HEK293 (cell line): ENCODE data around the gene AURKB.

ENCODE experiments used
- CTCF ChIA-PET: fragments of 350-600 bp; formaldehyde crosslinking; extraction: SDS; loops from one replicate; lab custom pipeline; 2021; ENCODE audit warnings: antibody characterized with exemption; lab: Yijun Ruan, JAX
- POLR2A ChIA-PET: fragments of 300-600 bp; formaldehyde crosslinking; extraction: SDS; loops from one replicate; lab custom pipeline; 2020; ENCODE audit warnings: antibody characterized with exemption, inconsistent platforms; lab: Yijun Ruan, JAX
- H3K27ac ChIP-seq: fragments of 200-500 bp; sonication (Bioruptor generic); 2 replicates; pipeline ENCODE4 v1.5.1; 2014; ENCODE audit warnings: low read depth, low read length, control low read depth, inconsistent platforms; ENCODE audit errors: extremely low read depth
- H3K36me3 ChIP-seq, 2 experiments: fragments of 200-500 bp in 1 of 2; sonication (Bioruptor generic) in 1 of 2; 1 replicate in 1 of 2; 2 replicates in 1 of 2; pipeline ENCODE4 v1.5.1; 2014 to 2017; ENCODE audit warnings: inconsistent platforms in 2 of 2, low read length in 2 of 2; ENCODE audit not compliant: control insufficient read depth in 2 of 2, insufficient read depth in 1 of 2
- H3K4me1 ChIP-seq: fragments of 200-500 bp; sonication (Bioruptor generic); 2 replicates; pipeline ENCODE4 v1.5.1; 2014; ENCODE audit warnings: mild to moderate bottlenecking, low read length, inconsistent platforms; ENCODE audit not compliant: control insufficient read depth, insufficient read depth
- H3K4me3 ChIP-seq: 2 replicates; pipeline ENCODE4 v1.5.1; 2011; ENCODE audit warnings: low read depth, mild to moderate bottlenecking, control low read depth, low read length, moderate library complexity
- H3K9me3 ChIP-seq: fragments of 200-500 bp; sonication (Bioruptor generic); 2 replicates; pipeline ENCODE4 v1.5.1; 2014; ENCODE audit warnings: low read depth, low read length, inconsistent platforms; ENCODE audit not compliant: control insufficient read depth, insufficient read depth
- EGR2 ChIP-seq: fragments of 450-650 bp; formaldehyde crosslinking; IDR thresholded peaks from 2 replicates; pipeline ENCODE4 v1.5.1; 2016; ENCODE audit warnings: low read depth, missing biosample characterization, missing genetic modification characterization
- GLIS2 ChIP-seq: fragments of 450-650 bp; formaldehyde crosslinking; IDR thresholded peaks from 2 replicates; pipeline ENCODE4 v1.5.1; 2016; ENCODE audit warnings: missing biosample characterization, missing genetic modification characterization
- KLF16 ChIP-seq: fragments of 450-650 bp; formaldehyde crosslinking; IDR thresholded peaks from 2 replicates; pipeline ENCODE4 v1.5.1; 2017; ENCODE audit warnings: missing biosample characterization, missing genetic modification characterization
- KLF7 ChIP-seq: fragments of 450-650 bp; formaldehyde crosslinking; IDR thresholded peaks from 2 replicates; pipeline ENCODE4 v1.5.1; 2016; ENCODE audit warnings: missing biosample characterization, missing genetic modification characterization, borderline replicate concordance
- OVOL3 ChIP-seq: fragments of 450-650 bp; formaldehyde crosslinking; IDR thresholded peaks from 2 replicates; pipeline ENCODE4 v1.5.1; 2016; ENCODE audit warnings: missing biosample characterization, missing genetic modification characterization
- WT1 ChIP-seq: fragments of 450-650 bp; formaldehyde crosslinking; IDR thresholded peaks from 2 replicates; pipeline ENCODE4 v1.5.1; 2016; ENCODE audit warnings: missing biosample characterization, missing genetic modification characterization
- ZFHX2 ChIP-seq: fragments of 450-650 bp; formaldehyde crosslinking; conservative IDR thresholded peaks from 2 replicates; pipeline ENCODE4 v1.5.1; 2016; ENCODE audit warnings: missing biosample characterization, missing genetic modification characterization
- ZFP3 ChIP-seq: fragments of 450-650 bp; formaldehyde crosslinking; IDR thresholded peaks from 2 replicates; pipeline ENCODE4 v1.5.1; 2016; ENCODE audit warnings: low read depth, missing biosample characterization, missing genetic modification characterization
- ZNF174 ChIP-seq: fragments of 450-650 bp; formaldehyde crosslinking; IDR thresholded peaks from 2 replicates; pipeline ENCODE4 v1.5.0; 2017; ENCODE audit warnings: missing biosample characterization, mild to moderate bottlenecking, missing genetic modification characterization
- ZNF211 ChIP-seq: fragments of 450-650 bp; formaldehyde crosslinking; IDR thresholded peaks from 2 replicates; pipeline ENCODE4 v1.5.1; 2016; ENCODE audit warnings: low read depth, missing biosample characterization, missing genetic modification characterization
- ZNF292 ChIP-seq: fragments of 450-650 bp; formaldehyde crosslinking; IDR thresholded peaks from 2 replicates; pipeline ENCODE4 v1.5.1; 2016; ENCODE audit warnings: low read depth, missing biosample characterization, missing genetic modification characterization, borderline replicate concordance
- ZNF311 ChIP-seq: fragments of 450-650 bp; formaldehyde crosslinking; IDR thresholded peaks from 2 replicates; pipeline ENCODE4 v1.5.1; 2017; ENCODE audit warnings: missing biosample characterization, missing genetic modification characterization, borderline replicate concordance
- ZNF391 ChIP-seq: fragments of 450-650 bp; formaldehyde crosslinking; IDR thresholded peaks from 2 replicates; pipeline ENCODE4 v1.5.1; 2016; ENCODE audit warnings: low read depth, missing biosample characterization, missing genetic modification characterization, borderline replicate concordance
- ZNF416 ChIP-seq: fragments of 450-650 bp; formaldehyde crosslinking; IDR thresholded peaks from 2 replicates; pipeline ENCODE4 v1.5.1; 2016; ENCODE audit warnings: missing biosample characterization, missing genetic modification characterization
- ZNF530 ChIP-seq: fragments of 450-650 bp; formaldehyde crosslinking; IDR thresholded peaks from 2 replicates; pipeline ENCODE4 v1.5.1; 2016; ENCODE audit warnings: low read depth, missing biosample characterization, missing genetic modification characterization
- ZNF561 ChIP-seq: fragments of 450-650 bp; IDR thresholded peaks from 2 replicates; pipeline ENCODE4 v1.5.1; 2018; ENCODE audit warnings: missing biosample characterization, missing genetic modification characterization, borderline replicate concordance
- ZNF629 ChIP-seq: fragments of 450-650 bp; formaldehyde crosslinking; IDR thresholded peaks from 2 replicates; pipeline ENCODE4 v1.5.1; 2017; ENCODE audit warnings: missing biosample characterization, missing genetic modification characterization
- ZNF660 ChIP-seq: fragments of 450-650 bp; IDR thresholded peaks from 2 replicates; pipeline ENCODE4 v1.5.1; 2018; ENCODE audit warnings: missing biosample characterization, mild to moderate bottlenecking, missing genetic modification characterization
- ZNF768 ChIP-seq: fragments of 450-650 bp; formaldehyde crosslinking; IDR thresholded peaks from 2 replicates; pipeline ENCODE4 v1.5.1; 2018; ENCODE audit warnings: missing biosample characterization, mild to moderate bottlenecking, missing genetic modification characterization
- ZNF830 ChIP-seq: fragments of 450-650 bp; IDR thresholded peaks from 2 replicates; pipeline ENCODE4 v1.5.0; 2018; ENCODE audit warnings: missing biosample characterization, missing genetic modification characterization, low read depth, mild to moderate bottlenecking, moderate library complexity
- ZSCAN16 ChIP-seq: fragments of 450-650 bp; formaldehyde crosslinking; IDR thresholded peaks from 2 replicates; pipeline ENCODE4 v1.5.1; 2016; ENCODE audit warnings: missing biosample characterization, missing genetic modification characterization
- ZXDB ChIP-seq: fragments of 450-650 bp; formaldehyde crosslinking; IDR thresholded peaks from 2 replicates; pipeline ENCODE4 v1.5.1; 2016; ENCODE audit warnings: missing biosample characterization, missing genetic modification characterization
- TF ChIP-seq, protein P1 (sequence below): fragments of 450-650 bp; formaldehyde crosslinking; IDR thresholded peaks from 2 replicates; pipeline ENCODE4 v1.5.1; 2016; ENCODE audit warnings: missing biosample characterization, missing genetic modification characterization
- TF ChIP-seq, protein P2 (sequence below): fragments of 450-650 bp; formaldehyde crosslinking; IDR thresholded peaks from 2 replicates; pipeline ENCODE4 v1.5.1; 2016; ENCODE audit warnings: missing biosample characterization, missing genetic modification characterization
- TF ChIP-seq, protein P3 (sequence below): fragments of 450-650 bp; formaldehyde crosslinking; IDR thresholded peaks from 2 replicates; pipeline ENCODE4 v1.5.1; 2017; ENCODE audit warnings: missing biosample characterization, missing genetic modification characterization
- TF ChIP-seq, protein P4 (sequence below): fragments of 450-650 bp; formaldehyde crosslinking; conservative IDR thresholded peaks from 2 replicates; pipeline ENCODE4 v1.5.1; 2016; ENCODE audit warnings: low read depth, missing biosample characterization, missing genetic modification characterization

Gene AURKB

DNA sequence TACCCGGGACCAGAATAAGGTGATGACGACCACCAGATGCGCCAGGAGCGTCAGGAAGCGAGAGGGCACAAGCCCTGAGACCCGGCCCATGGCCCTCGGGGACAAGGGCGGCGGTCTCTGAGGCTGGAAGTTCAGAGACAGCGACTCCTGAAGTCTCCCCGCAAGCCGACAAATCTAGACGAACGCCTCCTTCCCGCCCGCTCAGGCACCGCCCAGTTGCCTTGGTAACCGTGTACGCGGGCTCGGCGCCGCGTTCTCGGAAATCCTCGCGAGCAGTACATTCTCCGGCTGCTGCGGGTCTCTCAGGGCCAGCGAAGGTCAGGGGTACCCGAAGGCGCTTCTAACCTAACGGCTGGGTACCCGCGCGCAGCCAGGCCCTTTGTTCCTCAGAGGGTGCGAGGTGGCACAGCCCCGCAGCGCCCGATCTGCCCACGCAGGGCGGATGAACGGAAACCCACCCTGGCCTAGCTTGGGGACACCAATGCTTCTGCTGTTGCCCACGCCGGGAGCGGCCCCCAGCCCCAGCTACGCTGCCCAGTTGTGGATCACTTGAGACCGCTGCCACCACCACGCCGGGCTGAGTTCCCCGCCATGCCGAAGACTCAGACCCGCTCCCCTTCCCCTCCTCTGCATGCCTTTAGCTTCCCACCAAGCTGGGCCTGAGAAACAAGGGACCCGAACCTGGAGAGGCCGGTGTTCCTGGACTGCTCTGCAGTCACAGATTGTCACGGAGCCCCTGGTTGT is 34.0 kb downstream of the AURKB start, which contains the start of gene TMEM107:
TMEM107 (minus strand) TSS at position 184 of the 744 bp plus-strand sequence; CDS start at position 90, 94 bp downstream.
- peaks cover 10% of the 10 kb centered on the region for H3K4me1 ChIP-seq
- no peaks in the 10 kb centered on the region for H3K9me3 ChIP-seq
- H3K27ac ChIP-seq, result peak within 1 kb of the TSS; percentile 57
- ChIA-PET CTCF (interaction anchor here (0.5 to 1.4 kb wide), 7 partner anchors 11 to 205 kb away, joined by 3 to 6 read pairs (median 3); partner anchors contain the start of genes BORCS6 and PFAS), POLR2A (interaction anchor here (0.7 to 2.7 kb wide), 8 partner anchors 9 to 119 kb away, joined by 3 to 13 read pairs (median 4); partner anchors contain the start of genes AURKB, BORCS6 and SLC25A35)
- peak within 1 kb of the TSS; percentile 61 for H3K4me3 ChIP-seq
- no peaks in the 10 kb centered on the region for H3K36me3 ChIP-seq
- TF ChIP-seq ZXDB (tag by site-specific recombination), result peak; percentile 43; the same call in 1 of the 2 replicates
- TF ChIP-seq, protein P1, sequence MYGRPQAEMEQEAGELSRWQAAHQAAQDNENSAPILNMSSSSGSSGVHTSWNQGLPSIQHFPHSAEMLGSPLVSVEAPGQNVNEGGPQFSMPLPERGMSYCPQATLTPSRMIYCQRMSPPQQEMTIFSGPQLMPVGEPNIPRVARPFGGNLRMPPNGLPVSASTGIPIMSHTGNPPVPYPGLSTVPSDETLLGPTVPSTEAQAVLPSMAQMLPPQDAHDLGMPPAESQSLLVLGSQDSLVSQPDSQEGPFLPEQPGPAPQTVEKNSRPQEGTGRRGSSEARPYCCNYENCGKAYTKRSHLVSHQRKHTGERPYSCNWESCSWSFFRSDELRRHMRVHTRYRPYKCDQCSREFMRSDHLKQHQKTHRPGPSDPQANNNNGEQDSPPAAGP, result no peak
- peak; percentile 38; the same call in 1 of the 2 replicates for TF ChIP-seq EGR2
- TF ChIP-seq KLF16 (tag by site-specific recombination), result 0 out of 2 replicates have a peak, but pooled peaks have one; percentile 52
- TF ChIP-seq ZNF211, result no peak
- no peak for TF ChIP-seq OVOL3 (tag by site-specific recombination)
- TF ChIP-seq ZFHX2, result peak; percentile 47; the same call in 1 of the 2 replicates
- peak; percentile 21; the same call in 1 of the 2 replicates for TF ChIP-seq ZNF391 (tag by site-specific recombination)
- no peak for TF ChIP-seq ZNF530 (tag by site-specific recombination)
- TF ChIP-seq, protein P2, sequence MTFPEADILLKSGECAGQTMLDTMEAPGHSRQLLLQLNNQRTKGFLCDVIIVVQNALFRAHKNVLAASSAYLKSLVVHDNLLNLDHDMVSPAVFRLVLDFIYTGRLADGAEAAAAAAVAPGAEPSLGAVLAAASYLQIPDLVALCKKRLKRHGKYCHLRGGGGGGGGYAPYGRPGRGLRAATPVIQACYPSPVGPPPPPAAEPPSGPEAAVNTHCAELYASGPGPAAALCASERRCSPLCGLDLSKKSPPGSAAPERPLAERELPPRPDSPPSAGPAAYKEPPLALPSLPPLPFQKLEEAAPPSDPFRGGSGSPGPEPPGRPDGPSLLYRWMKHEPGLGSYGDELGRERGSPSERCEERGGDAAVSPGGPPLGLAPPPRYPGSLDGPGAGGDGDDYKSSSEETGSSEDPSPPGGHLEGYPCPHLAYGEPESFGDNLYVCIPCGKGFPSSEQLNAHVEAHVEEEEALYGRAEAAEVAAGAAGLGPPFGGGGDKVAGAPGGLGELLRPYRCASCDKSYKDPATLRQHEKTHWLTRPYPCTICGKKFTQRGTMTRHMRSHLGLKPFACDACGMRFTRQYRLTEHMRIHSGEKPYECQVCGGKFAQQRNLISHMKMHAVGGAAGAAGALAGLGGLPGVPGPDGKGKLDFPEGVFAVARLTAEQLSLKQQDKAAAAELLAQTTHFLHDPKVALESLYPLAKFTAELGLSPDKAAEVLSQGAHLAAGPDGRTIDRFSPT (tag by site-specific recombination), result peak; percentile 54
- TF ChIP-seq ZNF292, result no peak
- TF ChIP-seq ZNF561, result 0 out of 2 replicates have a peak, but pooled peaks have one; percentile 65
- no peak for TF ChIP-seq ZNF174 (tag by site-specific recombination)
- peak; percentile 43; the same call in 1 of the 2 replicates for TF ChIP-seq ZNF660
- no peak for TF ChIP-seq ZSCAN16
- no peak for TF ChIP-seq ZNF830
- TF ChIP-seq, protein P3, sequence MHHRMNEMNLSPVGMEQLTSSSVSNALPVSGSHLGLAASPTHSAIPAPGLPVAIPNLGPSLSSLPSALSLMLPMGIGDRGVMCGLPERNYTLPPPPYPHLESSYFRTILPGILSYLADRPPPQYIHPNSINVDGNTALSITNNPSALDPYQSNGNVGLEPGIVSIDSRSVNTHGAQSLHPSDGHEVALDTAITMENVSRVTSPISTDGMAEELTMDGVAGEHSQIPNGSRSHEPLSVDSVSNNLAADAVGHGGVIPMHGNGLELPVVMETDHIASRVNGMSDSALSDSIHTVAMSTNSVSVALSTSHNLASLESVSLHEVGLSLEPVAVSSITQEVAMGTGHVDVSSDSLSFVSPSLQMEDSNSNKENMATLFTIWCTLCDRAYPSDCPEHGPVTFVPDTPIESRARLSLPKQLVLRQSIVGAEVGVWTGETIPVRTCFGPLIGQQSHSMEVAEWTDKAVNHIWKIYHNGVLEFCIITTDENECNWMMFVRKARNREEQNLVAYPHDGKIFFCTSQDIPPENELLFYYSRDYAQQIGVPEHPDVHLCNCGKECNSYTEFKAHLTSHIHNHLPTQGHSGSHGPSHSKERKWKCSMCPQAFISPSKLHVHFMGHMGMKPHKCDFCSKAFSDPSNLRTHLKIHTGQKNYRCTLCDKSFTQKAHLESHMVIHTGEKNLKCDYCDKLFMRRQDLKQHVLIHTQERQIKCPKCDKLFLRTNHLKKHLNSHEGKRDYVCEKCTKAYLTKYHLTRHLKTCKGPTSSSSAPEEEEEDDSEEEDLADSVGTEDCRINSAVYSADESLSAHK (tag by site-specific recombination), result peak; percentile 88
- TF ChIP-seq, protein P4, sequence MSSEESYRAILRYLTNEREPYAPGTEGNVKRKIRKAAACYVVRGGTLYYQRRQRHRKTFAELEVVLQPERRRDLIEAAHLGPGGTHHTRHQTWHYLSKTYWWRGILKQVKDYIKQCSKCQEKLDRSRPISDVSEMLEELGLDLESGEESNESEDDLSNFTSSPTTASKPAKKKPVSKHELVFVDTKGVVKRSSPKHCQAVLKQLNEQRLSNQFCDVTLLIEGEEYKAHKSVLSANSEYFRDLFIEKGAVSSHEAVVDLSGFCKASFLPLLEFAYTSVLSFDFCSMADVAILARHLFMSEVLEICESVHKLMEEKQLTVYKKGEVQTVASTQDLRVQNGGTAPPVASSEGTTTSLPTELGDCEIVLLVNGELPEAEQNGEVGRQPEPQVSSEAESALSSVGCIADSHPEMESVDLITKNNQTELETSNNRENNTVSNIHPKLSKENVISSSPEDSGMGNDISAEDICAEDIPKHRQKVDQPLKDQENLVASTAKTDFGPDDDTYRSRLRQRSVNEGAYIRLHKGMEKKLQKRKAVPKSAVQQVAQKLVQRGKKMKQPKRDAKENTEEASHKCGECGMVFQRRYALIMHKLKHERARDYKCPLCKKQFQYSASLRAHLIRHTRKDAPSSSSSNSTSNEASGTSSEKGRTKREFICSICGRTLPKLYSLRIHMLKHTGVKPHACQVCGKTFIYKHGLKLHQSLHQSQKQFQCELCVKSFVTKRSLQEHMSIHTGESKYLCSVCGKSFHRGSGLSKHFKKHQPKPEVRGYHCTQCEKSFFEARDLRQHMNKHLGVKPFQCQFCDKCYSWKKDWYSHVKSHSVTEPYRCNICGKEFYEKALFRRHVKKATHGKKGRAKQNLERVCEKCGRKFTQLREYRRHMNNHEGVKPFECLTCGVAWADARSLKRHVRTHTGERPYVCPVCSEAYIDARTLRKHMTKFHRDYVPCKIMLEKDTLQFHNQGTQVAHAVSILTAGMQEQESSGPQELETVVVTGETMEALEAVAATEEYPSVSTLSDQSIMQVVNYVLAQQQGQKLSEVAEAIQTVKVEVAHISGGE (tag by site-specific recombination), result peak; percentile 8; the same call in 1 of the 2 replicates
- TF ChIP-seq ZNF629, result peak; percentile 53
- TF ChIP-seq ZNF416 (tag by site-specific recombination), result no peak
- no peak for TF ChIP-seq GLIS2 (tag by site-specific recombination)
- no peak for TF ChIP-seq ZNF768
- 0 out of 2 replicates have a peak, but pooled peaks have one; percentile 65 for TF ChIP-seq KLF7
- TF ChIP-seq WT1 (tag by site-specific recombination), result peak; percentile 48; the same call in 1 of the 2 replicates
- no peak for TF ChIP-seq ZNF311 (tag by site-specific recombination)
- TF ChIP-seq ZFP3 (tag by site-specific recombination), result no peak
